Fibroblast of lung (primary cell): ENCODE data around the gene PPP1CC. TPM values are rescaled to one million over a fixed set of nuclear protein-coding genes. Genes with fewer than 3 reads are reported as not detected.

Source experiments
- DNase-seq, 2 donors: peaks; one replicate each; pipeline versions ENCODE4 v3.0.0 to v3.0.0-alpha.2; 2010; ENCODE audit warnings: low read depth in 2 of 2
- H2AFZ ChIP-seq: 2 replicates; pipeline ENCODE4 v1.5.1; 2012; ENCODE audit warnings: low read length, control low read depth, inconsistent platforms
- H3K27ac ChIP-seq: 2 replicates; pipeline ENCODE4 v1.5.1; 2011; ENCODE audit warnings: low read length, control low read depth; ENCODE audit not compliant: insufficient read depth
- H3K27me3 ChIP-seq: 2 replicates; pipeline ENCODE4 v1.5.1; 2011; ENCODE audit warnings: mild to moderate bottlenecking, low read length; ENCODE audit not compliant: control insufficient read depth, insufficient read depth
- H3K36me3 ChIP-seq: 2 replicates; pipeline ENCODE4 v1.5.1; 2011; ENCODE audit warnings: low read length; ENCODE audit not compliant: control insufficient read depth, insufficient read depth
- H3K4me1 ChIP-seq: 2 replicates; pipeline ENCODE4 v1.5.1; 2011; ENCODE audit warnings: low read length; ENCODE audit not compliant: control insufficient read depth, insufficient read depth; ENCODE audit errors: extremely low read depth
- H3K4me2 ChIP-seq: 2 replicates; pipeline ENCODE4 v1.5.1; 2011; ENCODE audit warnings: low read length, control low read depth; ENCODE audit not compliant: insufficient read depth; ENCODE audit errors: extremely low read depth
- H3K4me3 ChIP-seq, 4 experiments: fragments of 200-600 bp in 1 of 4; sonication (generic) in 1 of 4; replicated peaks in 1 of 4; 2 replicates each; pipeline ENCODE4 v1.5.1; 2011 to 2016; ENCODE audit warnings: low read length in 4 of 4, low read depth in 3 of 4, mild to moderate bottlenecking in 3 of 4, control low read depth in 2 of 4, inconsistent platforms in 1 of 4, mixed read lengths in 1 of 4; ENCODE audit not compliant: insufficient read depth in 1 of 4; ENCODE audit errors: control extremely low read depth in 1 of 4
- H3K79me2 ChIP-seq: 2 replicates; pipeline ENCODE4 v1.5.1; 2012; ENCODE audit warnings: mild to moderate bottlenecking, low read length, inconsistent platforms; ENCODE audit not compliant: control insufficient read depth, insufficient read depth
- H3K9ac ChIP-seq: 2 replicates; pipeline ENCODE4 v1.5.1; 2011; ENCODE audit warnings: mild to moderate bottlenecking, low read length, control low read depth; ENCODE audit not compliant: insufficient read depth
- H3K9me3 ChIP-seq: 2 replicates; pipeline ENCODE4 v1.5.1; 2012; ENCODE audit warnings: low read depth, low read length; ENCODE audit not compliant: control insufficient read depth, insufficient read depth
- H4K20me1 ChIP-seq: 2 replicates; pipeline ENCODE4 v1.5.1; 2011; ENCODE audit warnings: low read length; ENCODE audit not compliant: control insufficient read depth, insufficient read depth; ENCODE audit errors: extremely low read depth
- CTCF ChIP-seq, 2 donors: IDR thresholded peaks in 1 of 2; conservative IDR thresholded peaks in 1 of 2; 1 replicate in 1 of 2; 2 replicates in 1 of 2; pipeline ENCODE4 v1.5.1; 2011 to 2012; ENCODE audit warnings: low read length in 2 of 2, control low read depth in 1 of 2, inconsistent platforms in 1 of 2, low read depth in 1 of 2, mild to moderate bottlenecking in 1 of 2
- EZH2 ChIP-seq: IDR thresholded peaks from 2 replicates; pipeline ENCODE4 v1.5.1; 2012; ENCODE audit warnings: low read length, control low read depth, mild to moderate bottlenecking; ENCODE audit errors: missing control alignments
- polyA plus RNA-seq, 2 donors: library from polyadenylated mRNA; depleted of rRNA in 1 of 2; stranded (reverse) in 1 of 2; unstranded in 1 of 2; fragments of >200 nt; gene quantifications; 2 replicates each; pipeline ENCODE4 v1.2.1, GENCODE V29; 2011 to 2012; ENCODE audit warnings: missing spikeins in 1 of 2
- total RNA-seq: library from RNA; depleted of rRNA; stranded (reverse); fragments of >200 nt; gene quantifications from 2 replicates; pipeline ENCODE4 v1.2.1, GENCODE V29; 2014

Gene PPP1CC
- total and polyA plus RNA-seq, 2 donors (not counting 1 experiment from before 2014, with no cell fraction given), result 110 to 112 TPM

GRCh38 chr12:110670161-110670701 lies 72.5 kb downstream of the PPP1CC start:
- H3K4me3 ChIP-seq, result no peak overlapping the region
- no peaks in the 10 kb centered on the region for H3K79me2 ChIP-seq
- no peaks in the 10 kb centered on the region for H3K36me3 ChIP-seq
- no peak overlapping the region for H3K4me2 ChIP-seq
- H3K9ac ChIP-seq, result no peak overlapping the region
- no peak overlapping the region for H3K27ac ChIP-seq
- no peak for DNase-seq
- no peaks in the 10 kb centered on the region for H3K9me3 ChIP-seq
- H4K20me1 ChIP-seq, result no peaks in the 10 kb centered on the region
- no peaks in the 10 kb centered on the region for H3K4me1 ChIP-seq
- H2AFZ ChIP-seq, result no peak overlapping the region
- TF ChIP-seq CTCF (conservative IDR thresholded peaks at IDR 0.05 in 1 of 2, IDR thresholded peaks at IDR 0.05 in 1 of 2; ENCODE audit: low read depth in 1 of 2, low read length in 2 of 2), result no peak
- TF ChIP-seq EZH2, result no peak
- no peaks in the 10 kb centered on the region for H3K27me3 ChIP-seq

Other genes starting within 250 kb of the PPP1CC start
- 44.7 and 52.2 TPM in 2 replicates for gene VPS29, start 240.8 kb downstream of the PPP1CC start, total RNA-seq
- gene VPS29, start 240.8 kb downstream of the PPP1CC start, polyA plus RNA-seq, result 172 and 210 TPM in 2 replicates
- 0.50 and 0.77 TPM in 2 replicates for gene RAD9B, start 240.6 kb downstream of the PPP1CC start, total RNA-seq
- 0.40 and 0.53 TPM in 2 replicates for gene RAD9B, start 240.6 kb downstream of the PPP1CC start, polyA plus RNA-seq
- gene PPTC7, start 159.6 kb downstream of the PPP1CC start, total RNA-seq, result 4.9 and 6.9 TPM in 2 replicates
- 9.4 and 12.5 TPM in 2 replicates for gene PPTC7, start 159.6 kb downstream of the PPP1CC start, polyA plus RNA-seq
- 24.9 and 27.4 TPM in 2 replicates for gene TCTN1, start 128.8 kb downstream of the PPP1CC start, total RNA-seq
- 20.3 and 25.0 TPM in 2 replicates for gene TCTN1, start 128.8 kb downstream of the PPP1CC start, polyA plus RNA-seq
- gene HVCN1, start 53.8 kb downstream of the PPP1CC start, total RNA-seq, result 5.9 and 7.4 TPM in 2 replicates
- gene HVCN1, start 53.8 kb downstream of the PPP1CC start, polyA plus RNA-seq, result 3.6 and 3.8 TPM in 2 replicates
- gene CCDC63, start 104.1 kb upstream of the PPP1CC start, total RNA-seq, result not detected in 2 replicates
- gene CCDC63, start 104.1 kb upstream of the PPP1CC start, polyA plus RNA-seq, result not detected in 2 replicates
- gene MYL2, start 177.7 kb upstream of the PPP1CC start, total RNA-seq, result not detected in 2 replicates
- not detected in 2 replicates for gene MYL2, start 177.7 kb upstream of the PPP1CC start, polyA plus RNA-seq